Lower leg skin (tissue), 4 donors: Measurements from ENCODE around the gene SELENOF. TPM values are rescaled to one million over a fixed set of nuclear protein-coding genes. Genes with fewer than 3 reads are reported as not detected.
"Not testable (repeated sequence)": the region's sequence is repeated elsewhere in the genome, so short reads cannot be mapped to it uniquely, and the experiment has no call there.

Source experiments
- DNase-seq, 2 donors: peaks; one replicate each; pipeline ENCODE4 v3.0.0-alpha.2; 2019; ENCODE audit warnings: low spot score in 2 of 2
- H3K4me3 ChIP-seq: fragments of 200-600 bp; sonication (generic); 2 replicates; pipeline ENCODE4 v1.5.1; 2017; ENCODE audit warnings: mild to moderate bottlenecking, low read depth; ENCODE audit not compliant: poor library complexity, severe bottlenecking
- CTCF ChIP-seq, 3 donors: fragments of 450-650 bp; IDR thresholded peaks; one replicate each; pipeline ENCODE4 v1.5.1; 2016; ENCODE audit warnings: antibody characterized with exemption in 3 of 3, mild to moderate bottlenecking in 3 of 3, moderate library complexity in 2 of 3
- POLR2A ChIP-seq, 2 donors: fragments of 450-650 bp; IDR thresholded peaks; one replicate each; pipeline ENCODE4 v1.6.1; 2016 to 2017; ENCODE audit warnings: antibody characterized with exemption in 2 of 2, mild to moderate bottlenecking in 1 of 2, moderate library complexity in 1 of 2
- WGBS, 2 donors: methylation state at CpG; one replicate each; pipeline ENCODE4 v1.1.5; 2018; 5-methylcytosine and 5-hydroxymethylcytosine counted together
- intact Hi-C: fragments of 100-400 bp; cut with DNase I; formaldehyde crosslinking; loops from one replicate; pipeline ENCODE4 v1.15.0; 2023; ENCODE audit warnings: low total_unique reads
- total RNA-seq, 4 donors: library from RNA; depleted of rRNA; stranded (reverse); fragments of >200 nt; gene quantifications; one replicate each; pipeline ENCODE4 v1.1.0, GENCODE V29; 2016

The SELENOF gene
- total RNA-seq, 4 donors from 2014 or later, result 52.2 to 92.4 (median 88.0) TPM

DNA sequence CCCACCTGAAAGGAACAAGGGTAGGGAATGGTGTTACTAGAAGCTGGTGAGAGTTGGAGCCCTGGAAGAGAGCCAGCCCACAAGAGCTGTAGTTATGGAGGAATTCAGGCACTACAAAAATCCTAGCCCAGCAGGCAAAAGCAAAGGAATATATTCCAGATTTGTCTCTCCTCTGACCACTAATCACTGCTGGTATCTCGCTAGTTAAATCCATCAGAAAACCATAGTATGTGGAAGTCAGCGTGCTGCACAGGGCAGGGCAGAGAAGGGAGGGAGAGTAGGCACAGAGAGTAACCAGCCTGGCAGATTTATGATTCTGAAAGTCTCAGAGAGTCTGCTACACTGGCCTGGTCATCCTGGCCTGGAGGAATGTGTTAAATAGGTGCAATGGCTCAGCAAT lies 88.6 kb downstream of the SELENOF start:
- no peak for TF ChIP-seq CTCF (IDR thresholded peaks at IDR 0.05)
- TF ChIP-seq POLR2A (IDR thresholded peaks at IDR 0.05), result no peak
- DNase-seq, result no peak

GRCh38 chr1:86823821-86824500 lies 90.0 kb downstream of the SELENOF start:
- no peak for DNase-seq
- H3K4me3 ChIP-seq, result no peak overlapping the region
- TF ChIP-seq CTCF (IDR thresholded peaks at IDR 0.05) (no peak), POLR2A (IDR thresholded peaks at IDR 0.05) (no peak)
- intact Hi-C loops, result no loop called here
- 66 to 69% methylated on average over 3 of the region's 3 CpGs for WGBS, 2 donors

More for the DNA sequence above, 88.6 kb downstream of the SELENOF start:
- no peak overlapping the region for H3K4me3 ChIP-seq
- 31 to 46% methylated on average over 2 of the region's 2 CpGs for WGBS, 2 donors
- intact Hi-C loops, result no loop called here

- TF ChIP-seq POLR2A (IDR thresholded peaks at IDR 0.05) (no peak), CTCF (IDR thresholded peaks at IDR 0.05) (no peak)
- 62 to 67% methylated on average over 2 of the region's 2 CpGs for WGBS, 2 donors
- intact Hi-C loops, result no loop called here
- no peak overlapping the region for H3K4me3 ChIP-seq
- no peak for DNase-seq
Observed at GRCh38 chr1:86823386-86823785, 90.5 kb downstream of the SELENOF start.

DNA sequence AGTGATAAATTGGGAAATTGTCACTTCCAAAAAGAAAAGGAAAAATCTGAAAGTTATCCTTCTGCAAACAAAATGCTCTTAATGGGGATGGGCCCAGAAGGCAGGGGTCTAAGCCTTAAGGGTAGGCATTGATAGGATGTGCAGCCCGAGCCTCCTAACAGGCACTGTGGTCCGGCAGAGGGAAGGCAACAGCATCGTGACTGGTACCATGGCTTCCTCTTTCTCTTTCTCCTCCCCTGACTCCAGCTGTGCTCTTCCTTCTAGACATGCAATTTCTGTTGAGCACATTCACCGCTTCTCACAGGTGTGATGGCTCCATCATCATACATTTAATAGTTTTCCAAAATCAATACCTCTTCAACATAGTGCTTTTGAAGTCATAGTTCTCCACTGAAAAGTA lies 91.5 kb downstream of the SELENOF start:
- TF ChIP-seq CTCF (IDR thresholded peaks at IDR 0.05), result no peak
- TF ChIP-seq POLR2A (IDR thresholded peaks at IDR 0.05), result no peak
- intact Hi-C loops, result no loop called here
- no peak for DNase-seq
- 35 to 40% methylated on average over 4 of the region's 4 CpGs for WGBS, 2 donors
- no peak overlapping the region for H3K4me3 ChIP-seq

DNA sequence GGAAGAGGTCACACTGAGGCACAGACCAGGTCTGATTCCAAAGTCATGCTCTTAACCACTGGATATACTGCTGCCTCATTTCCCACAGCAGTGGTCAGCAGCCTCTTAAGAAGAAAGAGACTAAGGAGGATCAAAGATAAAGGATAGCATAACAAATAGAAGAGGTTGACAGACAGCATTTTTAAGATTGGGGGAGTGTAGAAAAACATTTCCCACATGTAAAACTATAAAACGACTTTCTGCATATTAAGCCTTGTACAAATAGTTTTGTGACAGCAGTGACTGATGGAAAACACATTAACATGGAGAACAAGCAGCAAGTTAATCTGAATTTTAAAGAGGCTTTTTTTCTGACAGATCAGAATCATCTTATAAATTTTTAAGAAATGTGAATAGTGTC lies 92.0 kb downstream of the SELENOF start:
- no peak overlapping the region for H3K4me3 ChIP-seq
- intact Hi-C loops, result no loop called here
- TF ChIP-seq CTCF (IDR thresholded peaks at IDR 0.05) (no peak), POLR2A (IDR thresholded peaks at IDR 0.05) (no peak)
- no peak for DNase-seq
- WGBS, 2 donors, result 3 to 11% methylated on average over 1 of the region's 1 CpG

DNA sequence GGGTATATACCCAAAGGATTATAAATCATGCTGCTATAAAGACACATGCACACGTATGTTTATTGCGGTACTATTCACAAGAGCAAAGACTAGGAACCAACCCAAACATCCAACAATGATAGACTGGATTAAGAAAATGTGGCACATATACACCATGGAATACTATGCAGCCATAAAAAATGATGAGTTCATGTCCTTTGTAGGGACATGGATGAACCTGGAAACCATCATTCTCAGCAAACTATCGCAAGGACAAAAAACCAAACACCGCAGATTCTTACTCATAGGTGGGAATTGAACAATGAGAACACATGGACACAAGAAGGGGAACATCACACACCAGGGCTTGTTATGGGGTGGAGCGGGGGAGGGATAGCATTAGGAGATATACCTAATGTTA lies 94.0 kb downstream of the SELENOF start:
- 59 to 76% methylated on average over 5 of the region's 5 CpGs for WGBS, 2 donors
- DNase-seq, intact Hi-C loops, H3K4me3 ChIP-seq: not testable (repeated sequence)

DNA sequence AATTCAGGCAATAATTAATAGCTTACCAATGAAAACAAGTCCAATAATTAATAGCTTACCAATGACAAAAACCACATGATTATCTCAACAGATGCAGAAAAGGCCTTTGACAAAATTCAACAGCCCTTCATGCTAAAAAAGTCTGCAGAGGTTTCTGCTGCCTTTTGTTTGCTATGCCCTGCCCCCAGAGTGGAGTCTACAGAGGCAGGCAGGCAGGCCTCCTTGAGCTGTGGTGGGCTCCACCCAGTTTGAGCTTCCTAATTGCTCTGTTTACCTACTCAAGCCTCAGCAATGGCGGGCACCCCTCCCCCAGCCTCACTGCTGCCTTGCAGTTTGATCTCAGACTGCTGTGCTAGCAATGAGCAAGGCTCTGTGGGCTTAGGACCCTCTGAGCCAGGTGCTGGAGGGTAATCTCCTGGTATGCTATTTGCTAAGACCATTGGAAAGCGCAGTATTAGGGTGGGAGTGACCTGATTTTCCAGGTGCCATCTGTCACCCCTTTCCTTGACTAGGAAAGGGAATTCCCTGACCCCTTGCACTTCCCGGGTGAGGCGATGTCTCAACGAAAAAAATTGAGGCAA lies 96.6 kb downstream of the SELENOF start:
- intact Hi-C loops, DNase-seq, H3K4me3 ChIP-seq: not testable (repeated sequence)
- 79 to 82% methylated on average over 5 of the region's 5 CpGs for WGBS, 2 donors

GRCh38 chr1:86814118-86814517 lies 99.8 kb downstream of the SELENOF start:
- intact Hi-C loops, DNase-seq, H3K4me3 ChIP-seq: not testable (repeated sequence)
- 67 to 81% methylated on average over 4 to 5 of the region's 5 CpGs for WGBS, 2 donors
